HCEC 1CT (cell line): ENCODE measurements around the gene MTHFD2L.

Experiments
- DNase-seq: peaks from one replicate; pipeline ENCODE4 v3.0.0-alpha.2; 2017

Gene MTHFD2L

DNA sequence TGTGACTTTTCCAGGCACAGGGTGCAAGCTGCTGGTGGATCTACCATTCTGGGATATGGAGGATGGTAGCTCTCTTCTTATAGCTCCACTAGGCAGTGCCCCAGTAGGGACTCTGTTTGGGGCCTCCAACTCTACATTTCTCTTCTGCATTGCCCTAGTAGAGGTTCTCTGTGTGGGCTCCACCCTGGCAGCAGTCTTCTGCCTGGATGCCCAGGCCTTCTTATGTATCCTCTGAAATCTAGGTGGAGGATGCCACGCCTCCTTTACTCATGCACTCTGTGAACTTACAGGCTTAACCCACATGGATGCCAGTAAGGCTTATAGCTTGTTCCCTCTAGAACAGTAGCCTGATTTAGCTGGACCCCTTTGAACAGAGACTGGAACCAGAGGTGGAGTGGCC is 186.1 kb downstream of the MTHFD2L start:
- DNase-seq = no peak
